Femur (tissue), 1 donor: ENCODE data around the gene ZC3H14.
A peak's percentile ranks its signal among the peaks of the same experiment; 100 is the strongest.
"Not testable (repeated sequence)": the region's sequence is repeated elsewhere in the genome, so short reads cannot be mapped to it uniquely, and the experiment has no call there.

Experiments used
- DNase-seq: peaks from one replicate; pipeline ENCODE4 v3.0.0-alpha.2; 2017

The ZC3H14 gene

GRCh38 chr14:88562831-88563686 lies at the start of gene ZC3H14:
ZC3H14 (plus strand) TSS chr14:88563037; CDS start chr14:88563134, 97 bp downstream.
- DNase-seq, result peak; percentile 93

- no peak for DNase-seq
These were observed 47.2 kb upstream of the ZC3H14 start for GRCh38 chr14:88515499-88516221.

GRCh38 chr14:88516861-88517357 lies 45.9 kb upstream of the ZC3H14 start:
- no peak for DNase-seq

GRCh38 chr14:88518592-88519512 lies 44.0 kb upstream of the ZC3H14 start:
- no peak for DNase-seq

- DNase-seq, result no peak
These were observed 42.9 kb upstream of the ZC3H14 start for GRCh38 chr14:88519907-88520306.

GRCh38 chr14:88521818-88522217 lies 41.0 kb upstream of the ZC3H14 start:
- no peak for DNase-seq

GRCh38 chr14:88522393-88522792 lies 40.4 kb upstream of the ZC3H14 start:
- DNase-seq, result no peak

GRCh38 chr14:88529889-88530288 lies 32.9 kb upstream of the ZC3H14 start:
- DNase-seq, result not testable (repeated sequence)

- no peak for DNase-seq
These were observed 29.7 kb upstream of the ZC3H14 start for GRCh38 chr14:88533064-88533602.

GRCh38 chr14:88535149-88535548 lies 27.7 kb upstream of the ZC3H14 start:
- DNase-seq, result no peak

- no peak for DNase-seq
These were observed 27.0 kb upstream of the ZC3H14 start for GRCh38 chr14:88535813-88536212.

- no peak for DNase-seq
These were observed 21.5 kb upstream of the ZC3H14 start for GRCh38 chr14:88541324-88541723.

GRCh38 chr14:88542857-88543795 lies 19.7 kb upstream of the ZC3H14 start:
- no peak for DNase-seq

- no peak for DNase-seq
These were observed 17.6 kb upstream of the ZC3H14 start for GRCh38 chr14:88545256-88545655.

- no peak for DNase-seq
These were observed 16.0 kb upstream of the ZC3H14 start for GRCh38 chr14:88546621-88547385.

GRCh38 chr14:88547386-88547780 lies 15.5 kb upstream of the ZC3H14 start:
- no peak for DNase-seq

GRCh38 chr14:88550078-88550477 lies 12.8 kb upstream of the ZC3H14 start:
- no peak for DNase-seq

GRCh38 chr14:88551094-88551870 lies 11.6 kb upstream of the ZC3H14 start:
- peak; percentile 86 for DNase-seq

GRCh38 chr14:88551980-88552431 lies 10.8 kb upstream of the ZC3H14 start:
- peak; percentile 37 for DNase-seq

GRCh38 chr14:88552876-88553275 lies 10.0 kb upstream of the ZC3H14 start:
- no peak for DNase-seq
